GM21786 (cell line): ENCODE measurements around the gene TSPAN31.
"Not testable (repeated sequence)": the region's sequence is repeated elsewhere in the genome, so short reads cannot be mapped to it uniquely, and the experiment has no call there.

ENCODE experiments used
- ATAC-seq: cut with Tn5 transposase; IDR thresholded peaks from one replicate; pipeline ENCODE4 v1.9.1; 2021; ENCODE audit not compliant: unreplicated experiment

The TSPAN31 gene

GRCh38 chr12:57721846-57722608 lies 22.8 kb upstream of the TSPAN31 start:
- ATAC-seq = not testable (repeated sequence)

DNA sequence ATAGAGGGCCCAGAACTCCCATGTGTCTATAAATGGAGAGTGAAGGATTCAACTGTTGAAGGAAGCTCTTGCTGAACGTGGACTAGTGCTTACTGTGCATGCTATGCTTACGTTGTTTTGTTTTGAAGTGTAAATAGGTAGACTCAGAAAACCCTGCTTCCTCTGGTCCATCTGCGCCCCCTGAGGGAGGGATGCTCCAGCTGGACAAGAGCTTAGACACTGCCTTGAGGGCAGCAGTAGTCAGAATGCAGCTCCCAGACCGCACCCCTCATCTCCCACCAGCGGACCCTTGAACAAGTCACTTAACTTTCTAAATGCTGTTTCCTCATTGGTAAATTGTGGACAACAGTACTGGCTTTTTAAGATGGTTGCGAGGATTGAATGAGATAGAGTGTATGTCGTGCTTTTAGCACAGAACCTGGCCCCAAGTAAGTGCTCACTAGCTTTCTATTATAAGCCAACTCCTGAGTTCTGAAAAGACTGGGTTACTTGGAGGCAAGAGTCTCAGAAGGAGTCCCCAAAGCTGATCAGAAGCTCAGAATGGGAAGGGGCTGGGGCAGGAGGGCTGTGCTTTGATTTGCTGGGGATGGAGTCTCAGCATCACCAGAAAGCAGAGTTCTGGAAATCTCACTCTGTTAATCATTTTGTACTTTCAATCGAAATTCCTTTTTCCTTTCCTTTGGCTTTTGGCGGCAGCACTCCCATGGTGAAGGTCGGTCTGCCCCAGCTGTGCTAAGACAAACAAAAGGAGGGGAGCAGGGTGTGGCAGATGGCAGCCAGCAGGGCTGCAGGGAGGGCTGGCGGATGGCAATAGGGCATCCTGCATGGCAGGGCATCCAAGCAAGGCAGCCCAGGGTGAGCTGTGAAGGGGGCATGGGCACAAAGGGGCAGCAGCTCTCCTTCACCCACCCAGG lies 21.9 kb upstream of the TSPAN31 start:
- ATAC-seq = no peak

- ATAC-seq = no peak
Measured at GRCh38 chr12:57723630-57723962, 21.2 kb upstream of the TSPAN31 start.

GRCh38 chr12:57724003-57724935 lies 20.6 kb upstream of the TSPAN31 start:
- ATAC-seq = no peak

- no peak for ATAC-seq
Measured at GRCh38 chr12:57724936-57725740, 19.7 kb upstream of the TSPAN31 start.

DNA sequence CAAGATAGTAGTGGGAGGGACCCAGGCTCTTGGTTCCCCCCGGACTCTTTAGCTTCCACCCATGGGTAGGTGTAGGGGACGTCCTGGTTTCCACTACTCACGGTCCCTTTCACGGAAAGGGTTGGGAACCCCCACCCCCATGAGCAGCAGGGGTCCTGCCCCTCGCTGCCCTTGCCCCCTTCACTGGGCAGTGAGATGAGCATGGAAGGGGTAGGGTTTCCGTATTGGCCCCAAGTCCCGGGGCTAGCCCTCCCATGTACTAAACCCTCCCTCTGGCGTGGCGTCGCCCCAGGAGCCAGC lies 19.0 kb upstream of the TSPAN31 start:
- ATAC-seq = no peak

- no peak for ATAC-seq
Measured at GRCh38 chr12:57726151-57726883, 18.5 kb upstream of the TSPAN31 start.

DNA sequence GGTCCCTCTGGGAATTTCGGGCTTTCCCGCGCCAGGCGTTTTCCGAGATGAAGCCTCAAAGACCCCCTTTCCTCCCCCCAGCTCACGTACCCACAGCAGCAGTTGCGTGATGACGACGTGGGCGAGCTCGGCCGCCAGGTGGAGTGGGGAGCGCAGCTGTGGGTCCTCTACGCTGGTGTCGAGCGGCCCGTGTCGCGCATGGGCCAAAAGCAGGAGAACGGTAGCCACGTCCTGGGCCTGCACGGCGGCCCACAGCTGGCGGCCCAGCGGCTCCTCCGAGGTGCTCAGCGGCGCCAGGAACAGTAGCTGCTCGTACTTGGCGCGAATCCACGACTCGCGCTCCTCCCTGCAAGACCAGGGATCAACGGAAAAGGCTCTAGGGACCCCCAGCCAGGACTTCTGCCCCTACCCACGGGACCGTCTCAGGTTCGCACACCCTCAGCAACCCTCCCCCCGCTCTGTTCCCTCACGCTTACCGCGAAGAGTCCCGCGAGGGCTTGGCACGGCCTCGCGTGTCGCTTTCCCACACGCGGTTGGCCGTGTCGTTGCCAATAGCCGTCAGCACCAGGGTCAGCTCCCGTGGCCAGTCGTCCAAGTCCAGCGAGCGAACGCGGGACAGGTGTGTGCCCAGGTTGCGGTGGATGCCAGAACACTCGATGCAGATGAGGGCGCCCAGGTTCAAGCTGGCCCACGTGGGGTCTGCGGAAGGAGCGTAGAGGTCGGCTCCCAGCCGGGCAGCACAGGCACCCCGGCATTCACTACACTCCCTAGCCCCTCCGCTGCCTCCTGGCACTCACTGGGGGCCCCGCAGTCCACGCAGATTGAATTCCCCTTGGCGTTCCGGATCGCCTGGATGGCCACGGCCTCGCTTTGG lies 17.7 kb upstream of the TSPAN31 start:
- ATAC-seq = no peak

GRCh38 chr12:57727758-57728395 lies 17.0 kb upstream of the TSPAN31 start:
- no peak for ATAC-seq

DNA sequence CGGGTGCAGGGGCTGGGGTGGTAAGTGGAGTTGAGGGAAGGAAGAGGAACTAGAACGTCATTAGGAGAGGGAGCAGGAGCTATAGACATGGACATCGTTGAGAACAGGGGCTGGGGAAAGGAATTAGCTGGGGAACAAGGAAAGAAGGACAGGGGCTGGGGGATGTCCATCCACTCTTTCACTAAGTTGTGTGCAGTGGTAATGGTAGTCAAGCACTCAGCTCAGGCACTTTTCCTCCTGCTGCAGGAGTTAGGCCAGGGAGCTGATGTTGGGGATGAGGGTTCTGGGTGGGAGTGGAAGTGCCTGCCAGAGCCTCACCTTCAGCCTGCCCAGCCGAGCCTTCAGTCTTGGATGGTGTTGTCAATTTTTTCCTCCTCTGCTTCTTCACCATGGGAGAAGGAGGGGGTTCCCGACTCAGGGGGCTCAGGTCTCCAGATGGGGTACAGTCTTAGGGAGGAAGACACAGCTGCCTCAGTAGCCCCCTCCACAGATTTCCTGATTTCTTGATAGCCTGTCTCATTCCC lies 15.5 kb upstream of the TSPAN31 start:
- no peak for ATAC-seq

- no peak for ATAC-seq
Measured at GRCh38 chr12:57730336-57731067, 14.3 kb upstream of the TSPAN31 start.

DNA sequence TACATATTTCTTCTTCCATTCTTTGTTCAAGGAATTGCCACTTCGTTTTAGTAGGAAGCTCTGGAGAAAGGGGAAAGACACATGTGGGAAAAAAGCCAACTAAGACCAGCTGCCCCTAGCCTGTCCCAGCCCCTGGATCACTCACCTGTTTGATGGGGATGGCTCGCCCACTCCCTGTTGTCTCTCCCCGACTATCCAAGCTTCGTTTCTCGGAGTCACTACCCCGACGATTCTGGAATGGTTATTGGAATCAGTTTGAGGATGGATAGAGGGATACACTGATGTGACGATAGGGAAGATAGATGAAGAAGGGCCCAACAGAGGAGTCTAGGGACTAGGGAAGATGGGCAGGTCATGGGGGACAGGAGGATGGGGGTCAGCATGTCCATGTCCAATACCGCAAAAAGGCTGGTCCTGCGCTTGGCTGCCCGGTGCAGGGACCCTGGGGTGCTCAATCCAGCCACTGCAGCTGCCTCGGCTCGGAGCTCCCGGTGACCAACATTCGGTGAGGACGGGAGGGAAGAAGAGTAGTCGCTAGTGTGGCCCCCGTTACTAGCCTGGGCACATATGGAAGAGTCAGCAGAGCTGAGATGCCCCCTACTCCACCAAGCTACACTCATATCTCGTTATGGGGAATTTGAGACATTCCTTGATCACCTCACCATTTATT lies 13.3 kb upstream of the TSPAN31 start:
- ATAC-seq = no peak

DNA sequence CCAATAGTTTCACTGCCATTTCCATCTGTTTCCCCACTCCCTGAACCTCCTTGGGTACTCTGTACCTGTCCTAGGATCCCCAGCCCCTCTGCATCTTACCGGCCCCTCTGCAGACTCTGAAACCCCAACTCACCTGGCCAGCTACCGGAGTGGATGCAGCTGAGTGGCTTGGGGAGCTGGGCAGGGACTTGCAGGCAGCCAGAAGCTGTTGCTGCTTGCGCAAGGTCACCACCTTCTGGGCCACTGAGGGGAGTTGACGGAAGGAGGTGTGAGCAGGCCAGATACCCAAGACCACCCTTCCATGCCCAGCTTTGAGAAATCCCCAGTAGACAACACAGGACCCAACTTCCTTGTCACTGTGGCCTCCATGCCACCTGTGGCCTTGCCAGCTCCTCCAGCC lies 12.6 kb upstream of the TSPAN31 start:
- ATAC-seq = no peak

GRCh38 chr12:57732726-57733593 lies 11.9 kb upstream of the TSPAN31 start:
- no peak for ATAC-seq

DNA sequence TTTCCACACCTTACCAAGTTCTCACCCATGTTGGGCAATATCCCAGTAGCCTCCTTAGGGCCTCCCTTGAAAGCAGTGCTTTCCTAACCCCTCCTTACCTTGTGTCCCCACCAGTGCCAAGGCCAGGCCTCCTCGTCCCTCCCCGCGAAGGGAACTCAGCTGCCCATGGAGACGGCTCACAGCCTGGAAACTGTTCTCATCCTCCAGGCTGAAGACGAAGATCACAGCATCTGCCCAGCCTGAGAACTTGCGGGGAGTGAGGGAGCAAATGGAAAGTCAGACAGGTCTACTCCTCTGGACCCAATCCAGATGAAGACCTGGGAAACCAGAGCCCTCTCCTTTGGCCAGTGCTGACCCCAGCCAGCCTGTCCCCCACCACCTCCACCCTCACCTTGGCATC lies 10.9 kb upstream of the TSPAN31 start:
- no peak for ATAC-seq

DNA sequence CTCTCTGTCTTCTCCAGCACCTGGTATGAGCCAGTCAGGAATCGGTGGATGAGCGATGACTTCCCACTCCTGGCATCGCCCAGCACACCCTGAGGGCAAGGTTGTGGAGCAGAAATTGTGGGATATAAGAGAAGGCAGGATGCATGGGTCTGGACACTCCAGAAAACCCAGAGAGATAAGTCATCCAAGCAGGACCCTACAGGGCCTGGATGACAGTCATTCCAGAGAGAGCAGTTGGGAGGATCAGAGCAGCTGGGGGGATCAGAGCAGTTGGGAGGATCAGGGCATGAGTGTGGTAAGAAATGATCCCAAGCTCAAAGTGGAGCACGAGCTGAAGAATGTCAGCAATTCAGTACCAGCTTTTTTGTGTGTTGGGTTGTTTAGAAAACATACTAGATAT lies 10.2 kb upstream of the TSPAN31 start:
- no peak for ATAC-seq
